ENCODE results near the gene BTD.
A peak's percentile ranks its signal among the peaks of the same experiment; 100 is the strongest.

Gene BTD

GRCh38 chr3:15616053-15616452 lies 14.5 kb downstream of the BTD start:
- TF ChIP-seq MAX (IDR thresholded peaks at IDR 0.05), result no peak
- TF ChIP-seq CREB1 (IDR thresholded peaks at IDR 0.05; ENCODE audit: low read depth), result no peak
- TF ChIP-seq FOXM1 (IDR thresholded peaks at IDR 0.05; ENCODE audit: borderline replicate concordance, low read depth), result no peak
- TF ChIP-seq RAD21 (IDR thresholded peaks at IDR 0.05; ENCODE audit: low read depth), result no peak
- TF ChIP-seq EGR1 (IDR thresholded peaks at IDR 0.05), result no peak
- no peak for TF ChIP-seq ZBTB7A (IDR thresholded peaks at IDR 0.05; ENCODE audit: low read depth)
- TF ChIP-seq TCF12 (IDR thresholded peaks at IDR 0.05; ENCODE audit: low read depth), result no peak
- TF ChIP-seq TAF1 (IDR thresholded peaks at IDR 0.05; ENCODE audit: low read depth), result no peak
- TF ChIP-seq YY1 (IDR thresholded peaks at IDR 0.05; ENCODE audit: low read depth), result no peak
- no peak for TF ChIP-seq REST (IDR thresholded peaks at IDR 0.05; ENCODE audit: low read depth)
- no peak for TF ChIP-seq NFIC (IDR thresholded peaks at IDR 0.05)
- TF ChIP-seq USF1 (IDR thresholded peaks at IDR 0.05), result no peak
- no peak for TF ChIP-seq EP300 (IDR thresholded peaks at IDR 0.05; ENCODE audit: borderline replicate concordance)
- no peak for TF ChIP-seq CEBPB (IDR thresholded peaks at IDR 0.05)
- no peak for TF ChIP-seq TEAD4 (IDR thresholded peaks at IDR 0.05)

GRCh38 chr3:15623535-15624440 lies 22.2 kb downstream of the BTD start:
- no peak for TF ChIP-seq CEBPB (IDR thresholded peaks at IDR 0.05)

- TF ChIP-seq USF1 (IDR thresholded peaks at IDR 0.05), result no peak
- TF ChIP-seq TCF12 (IDR thresholded peaks at IDR 0.05; ENCODE audit: low read depth), result no peak
Measured at GRCh38 chr3:15628967-15629366, 27.4 kb downstream of the BTD start.

GRCh38 chr3:15629860-15630597 lies 28.5 kb downstream of the BTD start:
- TF ChIP-seq REST (IDR thresholded peaks at IDR 0.05; ENCODE audit: low read depth) (no peak), YY1 (IDR thresholded peaks at IDR 0.05; ENCODE audit: low read depth) (no peak), CEBPB (IDR thresholded peaks at IDR 0.05) (peak; percentile 43; the same call in 1 of the 2 replicates), EGR1 (IDR thresholded peaks at IDR 0.05) (no peak), TEAD4 (IDR thresholded peaks at IDR 0.05) (no peak), EP300 (IDR thresholded peaks at IDR 0.05; ENCODE audit: borderline replicate concordance) (no peak), RAD21 (IDR thresholded peaks at IDR 0.05; ENCODE audit: low read depth) (peak; percentile 87), USF1 (IDR thresholded peaks at IDR 0.05) (peak; percentile 63)

GRCh38 chr3:15630646-15631350 lies 29.3 kb downstream of the BTD start:
- TF ChIP-seq NFIC (IDR thresholded peaks at IDR 0.05) (peak; percentile 90), TEAD4 (IDR thresholded peaks at IDR 0.05) (peak; percentile 48; the same call in 1 of the 2 replicates), EP300 (IDR thresholded peaks at IDR 0.05; ENCODE audit: borderline replicate concordance) (peak; percentile 75), FOXM1 (IDR thresholded peaks at IDR 0.05; ENCODE audit: borderline replicate concordance, low read depth) (peak; percentile 31; the same call in 1 of the 2 replicates), EGR1 (IDR thresholded peaks at IDR 0.05) (no peak), TCF12 (IDR thresholded peaks at IDR 0.05; ENCODE audit: low read depth) (0 out of 2 replicates have a peak, but pooled peaks have one; percentile 25)

Data from Ishikawa (cell line).